Transverse colon (tissue), 3 donors: ENCODE measurements around the gene MROH9.

Source experiments
- CTCF ChIP-seq, 5 experiments: fragments of 200-600 bp in 3 of 5; fragments of 450-650 bp in 2 of 5; sonication (generic) in 3 of 5; IDR thresholded peaks; 1 replicate in 2 of 5; 2 replicates in 3 of 5; pipeline ENCODE4 v1.5.1; 2016 to 2017; ENCODE audit warnings: antibody characterized with exemption in 5 of 5, inconsistent platforms in 3 of 5, mild to moderate bottlenecking in 2 of 5, moderate library complexity in 1 of 5
- EP300 ChIP-seq: sonication (generic); formaldehyde crosslinking; IDR thresholded peaks from one replicate; pipeline ENCODE4 v1.6.1; 2017; ENCODE audit warnings: antibody characterized with exemption, low read depth
- POLR2A ChIP-seq: fragments of 450-650 bp; IDR thresholded peaks from one replicate; pipeline ENCODE4 v1.6.1; 2016; ENCODE audit warnings: antibody characterized with exemption, mild to moderate bottlenecking, moderate library complexity

- TF ChIP-seq POLR2A: no peak
- TF ChIP-seq CTCF (IDR thresholded peaks at IDR 0.05): no peak
- TF ChIP-seq EP300: no peak
Observed at GRCh38 chr1:171052977-171053376, 117.6 kb downstream of the MROH9 start.
